SK-N-SH (cell line): ENCODE measurements around the gene CCDC88B. TPM values are rescaled to one million over a fixed set of nuclear protein-coding genes. Genes with fewer than 3 reads are reported as not detected.

Experiments
- CTCF ChIA-PET: fragments of 300-600, 350-600 bp; formaldehyde crosslinking; extraction: SDS; loops from one replicate; lab custom pipeline; 2021; lab: Yijun Ruan, JAX
- POLR2A ChIA-PET: fragments of 350-600 bp; sonication (Branson Sonifier 250); formaldehyde crosslinking; extraction: SDS; loops from one replicate; lab custom pipeline; 2020; ENCODE audit warnings: antibody characterized with exemption, inconsistent platforms; lab: Yijun Ruan, JAX
- DNase-seq: peaks from one replicate; pipeline ENCODE4 v3.0.0; 2012
- H2AFZ ChIP-seq: fragments of 200-600 bp; sonication (generic); 2 replicates; pipeline ENCODE4 v1.8.1; 2016; ENCODE audit warnings: antibody characterized with exemption, mild to moderate bottlenecking, low read depth
- H3F3A ChIP-seq: fragments of 200-600 bp; sonication (generic); replicated peaks from 2 replicates; pipeline ENCODE3; 2016; ENCODE audit warnings: antibody characterized with exemption, mild to moderate bottlenecking; ENCODE audit not compliant: insufficient read depth
- H3K27ac ChIP-seq, 2 experiments: fragments of 200-500 bp in 1 of 2; fragments of 200-600 bp in 1 of 2; sonication (Bioruptor generic) in 1 of 2; sonication (generic), shearing (Covaris generic) in 1 of 2; 2 replicates each; pipeline versions ENCODE4 v1.5.1 to v1.6.1; 2014 to 2016; ENCODE audit warnings: low read depth in 2 of 2, inconsistent platforms in 1 of 2, low read length in 1 of 2, mild to moderate bottlenecking in 1 of 2, mixed read lengths in 1 of 2
- H3K27me3 ChIP-seq: fragments of 200-600 bp; sonication (generic), shearing (Covaris generic); 2 replicates; pipeline ENCODE4 v1.6.1; 2016; ENCODE audit warnings: mixed run types; ENCODE audit not compliant: insufficient read depth
- H3K36me3 ChIP-seq, 2 experiments: fragments of 200-500 bp in 1 of 2; fragments of 200-600 bp in 1 of 2; sonication (Bioruptor generic) in 1 of 2; sonication (generic) in 1 of 2; replicated peaks in 1 of 2; 2 replicates each; pipeline versions ENCODE3 to v1.5.1; 2014 to 2016; ENCODE audit warnings: low read length in 1 of 2, mild to moderate bottlenecking in 1 of 2; ENCODE audit not compliant: insufficient read depth in 2 of 2, control insufficient read depth in 1 of 2
- H3K4me1 ChIP-seq, 2 experiments: fragments of 200-500 bp in 1 of 2; fragments of 200-600 bp in 1 of 2; sonication (Bioruptor generic) in 1 of 2; sonication (generic), shearing (Covaris generic) in 1 of 2; 2 replicates each; pipeline versions ENCODE4 v1.5.1 to v1.6.1; 2014 to 2016; ENCODE audit warnings: low read depth in 1 of 2, low read length in 1 of 2, mixed run types in 1 of 2; ENCODE audit not compliant: insufficient read depth in 2 of 2, control insufficient read depth in 1 of 2
- H3K4me2 ChIP-seq: fragments of 200-600 bp; sonication (generic), shearing (Covaris generic); 2 replicates; pipeline ENCODE4 v1.6.1; 2017; ENCODE audit warnings: mixed run types
- H3K4me3 ChIP-seq, 2 experiments: fragments of 200-500 bp in 1 of 2; fragments of 200-600 bp in 1 of 2; sonication (Bioruptor generic) in 1 of 2; sonication (generic), shearing (Covaris generic) in 1 of 2; 2 replicates each; pipeline versions ENCODE4 v1.5.1 to v1.8.1; 2014 to 2016; ENCODE audit warnings: low read depth in 2 of 2, inconsistent platforms in 1 of 2, low read length in 1 of 2, mild to moderate bottlenecking in 1 of 2, mixed read lengths in 1 of 2, moderate library complexity in 1 of 2
- H3K79me2 ChIP-seq: fragments of 200-600 bp; sonication (generic); 2 replicates; pipeline ENCODE4 v1.8.1; 2017; ENCODE audit warnings: mild to moderate bottlenecking; ENCODE audit not compliant: insufficient read depth
- H3K9ac ChIP-seq: fragments of 200-600 bp; sonication (generic); 2 replicates; pipeline ENCODE4 v1.6.1; 2017; ENCODE audit warnings: mixed run types
- H3K9me2 ChIP-seq: fragments of 200-600 bp; sonication (generic); 2 replicates; pipeline ENCODE4 v1.6.1; 2017; ENCODE audit warnings: mixed run types
- H3K9me3 ChIP-seq: fragments of 200-600 bp; sonication (generic); 2 replicates; pipeline ENCODE4 v1.6.1; 2017; ENCODE audit warnings: mixed run types, mild to moderate bottlenecking, moderate library complexity
- H4K20me1 ChIP-seq: fragments of 200-600 bp; sonication (generic); 2 replicates; pipeline ENCODE4 v1.6.1; 2017; ENCODE audit warnings: mild to moderate bottlenecking, mixed run types; ENCODE audit not compliant: insufficient read depth
- CHD2 ChIP-seq: fragments of 150-350 bp; IDR thresholded peaks from 2 replicates; pipeline ENCODE4 v1.6.1; 2018; ENCODE audit warnings: low read length; ENCODE audit not compliant: partially characterized antibody
- ELF1 ChIP-seq: IDR thresholded peaks from 2 replicates; pipeline ENCODE4 v1.4.0; 2012
- EZH2phosphoT487 ChIP-seq: fragments of 200-600 bp; sonication (generic); IDR thresholded peaks from 2 replicates; pipeline ENCODE4 v1.6.1; 2017; ENCODE audit warnings: low read depth, mixed run types, mild to moderate bottlenecking, antibody characterized with exemption, moderate library complexity, borderline replicate concordance
- MXI1 ChIP-seq: IDR thresholded peaks from 2 replicates; pipeline ENCODE4 v1.6.1; 2012; ENCODE audit warnings: mild to moderate bottlenecking, low read depth, low read length, improper control_type of control experiment
- NRF1 ChIP-seq: IDR thresholded peaks from 2 replicates; pipeline ENCODE4 v1.6.1; 2012; ENCODE audit warnings: low read depth, mild to moderate bottlenecking, low read length
- PBX3 ChIP-seq: IDR thresholded peaks from 2 replicates; pipeline ENCODE4; 2012
- POLR2AphosphoS5 ChIP-seq: IDR thresholded peaks from 2 replicates; pipeline ENCODE4 v1.6.1; 2012; ENCODE audit warnings: low read depth, low read length
- REST ChIP-seq: IDR thresholded peaks from 2 replicates; pipeline ENCODE4 v1.6.1; 2012; ENCODE audit warnings: mild to moderate bottlenecking, low read depth, low read length, moderate library complexity
- SIN3A ChIP-seq: IDR thresholded peaks from 2 replicates; pipeline ENCODE4 v1.6.1; 2012; ENCODE audit warnings: low read depth, mild to moderate bottlenecking, low read length, moderate library complexity, borderline replicate concordance
- TAF1 ChIP-seq: IDR thresholded peaks from 2 replicates; pipeline ENCODE4 v1.6.1; 2012; ENCODE audit warnings: low read depth, mild to moderate bottlenecking, low read length, moderate library complexity, borderline replicate concordance
- WGBS: methylation state at CpG from one replicate; pipeline ENCODE4 v1.1.6; 2017; ENCODE audit warnings: low lambda C conversion rate; 5-methylcytosine and 5-hydroxymethylcytosine counted together
- polyA plus RNA-seq, 3 experiments: library from polyadenylated mRNA; depleted of rRNA; stranded (reverse); fragments of >200 nt; gene quantifications; 2 replicates each; pipeline ENCODE4 v1.2.3, GENCODE V29; 2012

Gene CCDC88B
- polyA plus RNA-seq, 1 of the 3 experiments (the other 2 are of a cell fraction), result 3.4 TPM

GRCh38 chr11:64304316-64305072, 35.5 kb upstream of the CCDC88B start (continued):
- TF ChIP-seq REST, result no peak

- Histone ChIP-seq H2AFZ (peak within 1 kb of the TSS; percentile 84), H3K27me3 (no peaks in the 10 kb centered on the region), H3K9me3 (no peaks in the 10 kb centered on the region), H3K27ac (peak within 1 kb of the TSS; percentile 83 to 96), H3F3A (peaks cover 12% of the 10 kb centered on the region), H3K4me1 (peaks cover 5 to 18% of the 10 kb centered on the region in 2 experiments; a peak in 2 of 4 replicates), H3K9ac (peak within 1 kb of the TSS; percentile 68), H4K20me1 (no peaks in the 10 kb centered on the region), H3K9me2 (no peaks in the 10 kb centered on the region), H3K4me3 (peak within 1 kb of the TSS; percentile 67 to 82), H3K36me3 (peaks cover 0 to 2% of the 10 kb centered on the region in 2 experiments), H3K79me2 (peaks cover 30% of the 10 kb centered on the region; the same call in 1 of the 2 replicates), H3K4me2 (peak within 1 kb of the TSS; percentile 99)
- peak; percentile 100 for DNase-seq
- TF ChIP-seq MXI1 (peak; percentile 52; the same call in 1 of the 2 replicates), PBX3 (no peak), SIN3A (peak; percentile 69), NRF1 (peak; percentile 95), EZH2phosphoT487 (no peak), ELF1 (no peak), POLR2AphosphoS5 (peak; percentile 26; the same call in 1 of the 2 replicates), CHD2 (peak; percentile 30), TAF1 (0 out of 2 replicates have a peak, but pooled peaks have one; percentile 6)
- under 1% methylated on average over 25 of the region's 81 CpGs for WGBS
- CTCF ChIA-PET, result interaction anchor here (0.6 to 6.7 kb wide), 25 partner anchors 9 to 804 kb away, joined by 3 to 196 read pairs (median 7); partner anchors contain the start of genes ATG2A, BAD, DNAJC4 and FERMT3
- POLR2A ChIA-PET, result interaction anchor here (1.0 to 5.8 kb wide), 9 partner anchors 11 to 101 kb away, joined by 3 to 54 read pairs (median 4); partner anchors contain the start of genes BAD, FKBP2, GPR137 and PRDX5
Measured at GRCh38 chr11:64305075-64305690, 34.8 kb upstream of the CCDC88B start, which contains the start of gene ESRRA. Gene ESRRA, plus strand, starts transcription at chr11:64305524. Its CDS starts 1,656 bp downstream, at chr11:64307180.
